Stimulated activated memory B cell treated with anti-CD40 and anti-IgM and Interleukin-4, amounts not matched to agents 10 μg/mL and 1 μg/mL and 100 μg/mL, for 72 hours (primary cell): Measurements from ENCODE around the gene LHCGR.

Experiments
- ATAC-seq: fragments of 150-1000 bp; cut with Tn5 transposase; 2 replicates; pipeline ENCODE4 v1.10.0; 2021
- H3K27ac Mint-ChIP-seq: one replicate; pipeline ENCODE4 v1.8.0; 2022; ENCODE audit warnings: mild to moderate bottlenecking, mixed read lengths
- H3K27me3 Mint-ChIP-seq: one replicate; pipeline ENCODE4 v1.8.0; 2022; ENCODE audit warnings: mixed read lengths
- H3K36me3 Mint-ChIP-seq: one replicate; pipeline ENCODE4 v1.8.0; 2022; ENCODE audit warnings: mixed read lengths
- H3K4me1 Mint-ChIP-seq: one replicate; pipeline ENCODE4 v1.8.0; 2022; ENCODE audit warnings: mixed read lengths
- H3K4me3 Mint-ChIP-seq: one replicate; pipeline ENCODE4 v1.8.0; 2022; ENCODE audit warnings: mild to moderate bottlenecking, moderate library complexity, mixed read lengths
- H3K9me3 Mint-ChIP-seq: one replicate; pipeline ENCODE4 v1.8.0; 2022; ENCODE audit warnings: mixed read lengths

The LHCGR gene

GRCh38 chr2:48755473-48755872 lies at the start of gene LHCGR:
LHCGR (minus strand) TSS chr2:48755724; CDS start chr2:48755671, 53 bp downstream.
- Mint-ChIP-seq H3K36me3 (no peaks in the 10 kb centered on the region), H3K9me3 (no peaks in the 10 kb centered on the region), H3K4me3 (no peak within 1 kb of the TSS), H3K27me3 (peaks cover 35% of the 10 kb centered on the region), H3K27ac (no peak within 1 kb of the TSS), H3K4me1 (peaks cover 7% of the 10 kb centered on the region)
- no peak for ATAC-seq

GRCh38 chr2:48799601-48800000 lies 44.1 kb upstream of the LHCGR start:
- no peaks in the 10 kb centered on the region for H3K9me3 Mint-ChIP-seq
- peaks cover 13% of the 10 kb centered on the region for H3K27me3 Mint-ChIP-seq
- no peak overlapping the region for H3K4me3 Mint-ChIP-seq
- H3K36me3 Mint-ChIP-seq, result no peaks in the 10 kb centered on the region
- no peak for ATAC-seq
- no peaks in the 10 kb centered on the region for H3K4me1 Mint-ChIP-seq
- no peak overlapping the region for H3K27ac Mint-ChIP-seq

GRCh38 chr2:48795065-48795464 lies 39.5 kb upstream of the LHCGR start:
- H3K4me3 Mint-ChIP-seq, result no peak overlapping the region
- H3K36me3 Mint-ChIP-seq, result no peaks in the 10 kb centered on the region
- H3K27me3 Mint-ChIP-seq, result peaks cover 14% of the 10 kb centered on the region
- no peak for ATAC-seq
- H3K4me1 Mint-ChIP-seq, result no peaks in the 10 kb centered on the region
- peaks cover 2% of the 10 kb centered on the region for H3K9me3 Mint-ChIP-seq
- no peak overlapping the region for H3K27ac Mint-ChIP-seq

- ATAC-seq, result no peak
- no peak overlapping the region for H3K4me3 Mint-ChIP-seq
- no peak overlapping the region for H3K27ac Mint-ChIP-seq
- H3K4me1 Mint-ChIP-seq, result no peaks in the 10 kb centered on the region
- peaks cover 2% of the 10 kb centered on the region for H3K9me3 Mint-ChIP-seq
- peaks cover 14% of the 10 kb centered on the region for H3K27me3 Mint-ChIP-seq
- no peaks in the 10 kb centered on the region for H3K36me3 Mint-ChIP-seq
Observed at GRCh38 chr2:48793671-48794070, 38.1 kb upstream of the LHCGR start.

GRCh38 chr2:48792030-48792429 lies 36.5 kb upstream of the LHCGR start:
- H3K4me1 Mint-ChIP-seq, result no peaks in the 10 kb centered on the region
- no peak overlapping the region for H3K27ac Mint-ChIP-seq
- H3K27me3 Mint-ChIP-seq, result peaks cover 14% of the 10 kb centered on the region
- ATAC-seq, result no peak
- no peaks in the 10 kb centered on the region for H3K36me3 Mint-ChIP-seq
- H3K4me3 Mint-ChIP-seq, result no peak overlapping the region
- peaks cover 2% of the 10 kb centered on the region for H3K9me3 Mint-ChIP-seq

GRCh38 chr2:48790407-48791170 lies 35.1 kb upstream of the LHCGR start:
- Mint-ChIP-seq H3K9me3 (peaks cover 2% of the 10 kb centered on the region), H3K27me3 (peaks cover 14% of the 10 kb centered on the region), H3K36me3 (no peaks in the 10 kb centered on the region), H3K27ac (no peak overlapping the region), H3K4me1 (no peaks in the 10 kb centered on the region), H3K4me3 (no peak overlapping the region)
- no peak for ATAC-seq

GRCh38 chr2:48787580-48787979 lies 32.1 kb upstream of the LHCGR start:
- Mint-ChIP-seq H3K27ac (no peak overlapping the region), H3K9me3 (peaks cover 2% of the 10 kb centered on the region), H3K4me3 (no peak overlapping the region), H3K36me3 (no peaks in the 10 kb centered on the region), H3K4me1 (no peaks in the 10 kb centered on the region), H3K27me3 (peaks cover 9% of the 10 kb centered on the region)
- no peak for ATAC-seq

- H3K27me3 Mint-ChIP-seq, result no peaks in the 10 kb centered on the region
- ATAC-seq, result no peak
- H3K4me1 Mint-ChIP-seq, result no peaks in the 10 kb centered on the region
- H3K9me3 Mint-ChIP-seq, result no peaks in the 10 kb centered on the region
- H3K36me3 Mint-ChIP-seq, result no peaks in the 10 kb centered on the region
- no peak overlapping the region for H3K27ac Mint-ChIP-seq
- H3K4me3 Mint-ChIP-seq, result no peak overlapping the region
Observed at GRCh38 chr2:48781366-48781765, 25.8 kb upstream of the LHCGR start.

GRCh38 chr2:48779019-48779716 lies 23.6 kb upstream of the LHCGR start:
- Mint-ChIP-seq H3K4me1 (no peaks in the 10 kb centered on the region), H3K27ac (no peak overlapping the region), H3K36me3 (no peaks in the 10 kb centered on the region), H3K27me3 (peaks cover 10% of the 10 kb centered on the region), H3K9me3 (no peaks in the 10 kb centered on the region), H3K4me3 (no peak overlapping the region)
- ATAC-seq, result no peak

GRCh38 chr2:48774251-48774650 lies 18.7 kb upstream of the LHCGR start:
- H3K27me3 Mint-ChIP-seq, result peaks cover 22% of the 10 kb centered on the region
- no peak for ATAC-seq
- H3K27ac Mint-ChIP-seq, result no peak overlapping the region
- no peak overlapping the region for H3K4me3 Mint-ChIP-seq
- no peaks in the 10 kb centered on the region for H3K36me3 Mint-ChIP-seq
- no peaks in the 10 kb centered on the region for H3K4me1 Mint-ChIP-seq
- H3K9me3 Mint-ChIP-seq, result no peaks in the 10 kb centered on the region

GRCh38 chr2:48771241-48772014 lies 15.9 kb upstream of the LHCGR start:
- no peak overlapping the region for H3K4me3 Mint-ChIP-seq
- H3K27me3 Mint-ChIP-seq, result peaks cover 49% of the 10 kb centered on the region
- no peak overlapping the region for H3K27ac Mint-ChIP-seq
- no peak for ATAC-seq
- peaks cover 6% of the 10 kb centered on the region for H3K4me1 Mint-ChIP-seq
- no peaks in the 10 kb centered on the region for H3K36me3 Mint-ChIP-seq
- no peaks in the 10 kb centered on the region for H3K9me3 Mint-ChIP-seq

GRCh38 chr2:48770181-48770580 lies 14.7 kb upstream of the LHCGR start:
- peaks cover 49% of the 10 kb centered on the region for H3K27me3 Mint-ChIP-seq
- no peak overlapping the region for H3K27ac Mint-ChIP-seq
- H3K36me3 Mint-ChIP-seq, result no peaks in the 10 kb centered on the region
- no peak for ATAC-seq
- H3K4me1 Mint-ChIP-seq, result peaks cover 6% of the 10 kb centered on the region
- no peaks in the 10 kb centered on the region for H3K9me3 Mint-ChIP-seq
- no peak overlapping the region for H3K4me3 Mint-ChIP-seq

- H3K4me1 Mint-ChIP-seq, result peaks cover 6% of the 10 kb centered on the region
- no peak overlapping the region for H3K27ac Mint-ChIP-seq
- no peak for ATAC-seq
- H3K4me3 Mint-ChIP-seq, result no peak overlapping the region
- no peaks in the 10 kb centered on the region for H3K36me3 Mint-ChIP-seq
- peaks cover 49% of the 10 kb centered on the region for H3K27me3 Mint-ChIP-seq
- H3K9me3 Mint-ChIP-seq, result peaks cover 7% of the 10 kb centered on the region
Observed at GRCh38 chr2:48768669-48769068, 13.1 kb upstream of the LHCGR start.

- ATAC-seq, result no peak
- H3K27me3 Mint-ChIP-seq, result peaks cover 49% of the 10 kb centered on the region
Observed at GRCh38 chr2:48767330-48767729, 11.8 kb upstream of the LHCGR start.

GRCh38 chr2:48760826-48761225 lies 5.3 kb upstream of the LHCGR start:
- Mint-ChIP-seq H3K9me3 (peaks cover 15% of the 10 kb centered on the region), H3K4me3 (no peak overlapping the region), H3K36me3 (no peaks in the 10 kb centered on the region), H3K27ac (no peak overlapping the region), H3K4me1 (no peaks in the 10 kb centered on the region), H3K27me3 (peaks cover 29% of the 10 kb centered on the region)
- no peak for ATAC-seq

More at GRCh38 chr2:48767330-48767729, 11.8 kb upstream of the LHCGR start:
- no peak overlapping the region for H3K27ac Mint-ChIP-seq
- no peak overlapping the region for H3K4me3 Mint-ChIP-seq
- H3K9me3 Mint-ChIP-seq, result peaks cover 13% of the 10 kb centered on the region
- H3K36me3 Mint-ChIP-seq, result no peaks in the 10 kb centered on the region
- H3K4me1 Mint-ChIP-seq, result peaks cover 6% of the 10 kb centered on the region
